CD14-positive monocyte (primary cell): ENCODE results near the gene TMEM240. TPM values are rescaled to one million over a fixed set of nuclear protein-coding genes. Genes with fewer than 3 reads are reported as not detected.

Experiments used
- DNase-seq, 3 donors: peaks; one replicate each; pipeline ENCODE4 v3.0.0-alpha.2; 2011 to 2022
- H2AFZ ChIP-seq: 2 replicates; pipeline ENCODE4 v1.6.0; 2012; ENCODE audit warnings: mild to moderate bottlenecking, low read depth, low read length, inconsistent platforms; ENCODE audit not compliant: insufficient read depth, poor library complexity, severe bottlenecking
- H3K27ac ChIP-seq, 2 donors: 1 replicate in 1 of 2; 2 replicates in 1 of 2; pipeline ENCODE4 v1.5.1; 2012 to 2013; ENCODE audit warnings: low read length in 2 of 2, control low read depth in 1 of 2, inconsistent platforms in 1 of 2, low read depth in 1 of 2, mild to moderate bottlenecking in 1 of 2
- H3K27me3 ChIP-seq, 2 donors: one replicate each; pipeline versions ENCODE4 v1.6.0 to v1.6.1; 2011 to 2013; ENCODE audit warnings: low read length in 2 of 2; ENCODE audit not compliant: control insufficient read depth in 2 of 2, insufficient read depth in 2 of 2
- H3K36me3 ChIP-seq, 2 donors: replicated peaks in 1 of 2; 1 replicate in 1 of 2; 2 replicates in 1 of 2; pipeline versions ENCODE4 v1.5.1 to v1.6.1; 2012 to 2013; ENCODE audit warnings: low read length in 2 of 2, control low read depth in 1 of 2, inconsistent platforms in 1 of 2, mild to moderate bottlenecking in 1 of 2; ENCODE audit not compliant: insufficient read depth in 2 of 2, control insufficient read depth in 1 of 2
- H3K4me1 ChIP-seq, 2 donors: 1 replicate in 1 of 2; 2 replicates in 1 of 2; pipeline versions ENCODE4 v1.5.1 to v1.6.1; 2012 to 2013; ENCODE audit warnings: low read length in 2 of 2, control low read depth in 1 of 2, inconsistent platforms in 1 of 2, mild to moderate bottlenecking in 1 of 2, moderate library complexity in 1 of 2; ENCODE audit not compliant: insufficient read depth in 2 of 2, control insufficient read depth in 1 of 2
- H3K4me2 ChIP-seq: replicated peaks from 2 replicates; pipeline ENCODE3; 2012; ENCODE audit warnings: low read length, moderate library complexity, mild to moderate bottlenecking; ENCODE audit not compliant: poor library complexity, severe bottlenecking; ENCODE audit errors: extremely low read depth
- H3K4me3 ChIP-seq, 3 experiments: fragments of 200-600 bp in 1 of 3; sonication (generic) in 1 of 3; replicated peaks in 1 of 3; 1 replicate in 2 of 3; 2 replicates in 1 of 3; pipeline ENCODE4 v1.5.1; 2011 to 2013; ENCODE audit warnings: low read length in 3 of 3, mild to moderate bottlenecking in 3 of 3, control low read depth in 2 of 3, low read depth in 2 of 3, inconsistent platforms in 1 of 3, moderate library complexity in 1 of 3
- H3K79me2 ChIP-seq: 2 replicates; pipeline ENCODE4 v1.6.0; 2012; ENCODE audit warnings: mild to moderate bottlenecking, control low read depth, inconsistent platforms, low read length, moderate library complexity; ENCODE audit not compliant: insufficient read depth
- H3K9ac ChIP-seq: 2 replicates; pipeline ENCODE4 v1.6.0; 2017; ENCODE audit warnings: low read length, mild to moderate bottlenecking; ENCODE audit not compliant: insufficient read depth, poor library complexity, severe bottlenecking
- H3K9me3 ChIP-seq, 2 donors: replicated peaks in 1 of 2; 1 replicate in 1 of 2; 2 replicates in 1 of 2; pipeline versions ENCODE4 v1.5.1 to v1.6.1; 2012 to 2013; ENCODE audit warnings: low read length in 2 of 2, control low read depth in 1 of 2; ENCODE audit not compliant: control insufficient read depth in 1 of 2, insufficient read depth in 1 of 2
- H4K20me1 ChIP-seq: 2 replicates; pipeline ENCODE4 v1.6.0; 2012; ENCODE audit warnings: mild to moderate bottlenecking, low read length, control low read depth, moderate library complexity; ENCODE audit not compliant: insufficient read depth
- H3K27ac Mint-ChIP-seq, 7 donors: one replicate each; pipeline ENCODE4 v1.8.0; 2020; ENCODE audit warnings: mild to moderate bottlenecking in 7 of 7, mixed read lengths in 7 of 7, moderate library complexity in 6 of 7, inconsistent platforms in 2 of 7
- H3K27me3 Mint-ChIP-seq, 3 donors: one replicate each; pipeline ENCODE4 v1.8.0; 2021 to 2022; ENCODE audit warnings: low read depth in 3 of 3, mild to moderate bottlenecking in 3 of 3, mixed read lengths in 3 of 3, moderate library complexity in 3 of 3, inconsistent platforms in 1 of 3
- H3K36me3 Mint-ChIP-seq, 2 donors: one replicate each; pipeline ENCODE4 v1.8.0; 2020; ENCODE audit warnings: mixed read lengths in 2 of 2, inconsistent platforms in 1 of 2, mild to moderate bottlenecking in 1 of 2
- H3K4me1 Mint-ChIP-seq: one replicate; pipeline ENCODE4 v1.8.0; 2020; ENCODE audit warnings: mild to moderate bottlenecking, mixed read lengths
- H3K4me3 Mint-ChIP-seq, 2 donors: one replicate each; pipeline ENCODE4 v1.8.0; 2020; ENCODE audit warnings: mild to moderate bottlenecking in 2 of 2, mixed read lengths in 2 of 2, moderate library complexity in 1 of 2
- H3K9me3 Mint-ChIP-seq, 7 donors: one replicate each; pipeline ENCODE4 v1.8.0; 2020 to 2022; ENCODE audit warnings: mixed read lengths in 7 of 7, mild to moderate bottlenecking in 6 of 7, moderate library complexity in 6 of 7, inconsistent platforms in 2 of 7
- WGBS: methylation state at CpG from one replicate; pipeline ENCODE4 v1.1.5; 2013; ENCODE audit warnings: missing lambda C conversion rate; ENCODE audit not compliant: insufficient coverage; 5-methylcytosine and 5-hydroxymethylcytosine counted together
- intact Hi-C, 2 donors: fragments of 100-400 bp; cut with micrococcal nuclease; formaldehyde crosslinking; loops; one replicate each; pipeline versions ENCODE4 v1.15.0 to v1.15.1; 2023
- polyA plus RNA-seq, 3 donors: library from polyadenylated mRNA; depleted of rRNA in 1 of 3; unstranded in 2 of 3; stranded (reverse) in 1 of 3; fragments of 300-500 nt in 2 of 3; fragments of >200 nt in 1 of 3; fragmentation: Illumina TruSeq in 2 of 3; gene quantifications; 1 replicate in 2 of 3; 2 replicates in 1 of 3; pipeline ENCODE4 v1.2.3, GENCODE V29; 2012 to 2021
- TF ChIP-seq, protein P1 (sequence below): fragments of 200-600 bp; IDR thresholded peaks from one replicate; pipeline ENCODE4 v1.8.0; 2022; ENCODE audit warnings: antibody characterized with exemption, mild to moderate bottlenecking

The TMEM240 gene
- polyA plus RNA-seq, 3 donors, result not detected

- DNase-seq, result no peak
- no peaks in the 10 kb centered on the region for H3K9me3 ChIP-seq
- H3K27ac ChIP-seq, result no peak overlapping the region
- H3K9ac ChIP-seq, result no peak overlapping the region
- TF ChIP-seq, protein P1, sequence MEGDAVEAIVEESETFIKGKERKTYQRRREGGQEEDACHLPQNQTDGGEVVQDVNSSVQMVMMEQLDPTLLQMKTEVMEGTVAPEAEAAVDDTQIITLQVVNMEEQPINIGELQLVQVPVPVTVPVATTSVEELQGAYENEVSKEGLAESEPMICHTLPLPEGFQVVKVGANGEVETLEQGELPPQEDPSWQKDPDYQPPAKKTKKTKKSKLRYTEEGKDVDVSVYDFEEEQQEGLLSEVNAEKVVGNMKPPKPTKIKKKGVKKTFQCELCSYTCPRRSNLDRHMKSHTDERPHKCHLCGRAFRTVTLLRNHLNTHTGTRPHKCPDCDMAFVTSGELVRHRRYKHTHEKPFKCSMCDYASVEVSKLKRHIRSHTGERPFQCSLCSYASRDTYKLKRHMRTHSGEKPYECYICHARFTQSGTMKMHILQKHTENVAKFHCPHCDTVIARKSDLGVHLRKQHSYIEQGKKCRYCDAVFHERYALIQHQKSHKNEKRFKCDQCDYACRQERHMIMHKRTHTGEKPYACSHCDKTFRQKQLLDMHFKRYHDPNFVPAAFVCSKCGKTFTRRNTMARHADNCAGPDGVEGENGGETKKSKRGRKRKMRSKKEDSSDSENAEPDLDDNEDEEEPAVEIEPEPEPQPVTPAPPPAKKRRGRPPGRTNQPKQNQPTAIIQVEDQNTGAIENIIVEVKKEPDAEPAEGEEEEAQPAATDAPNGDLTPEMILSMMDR, result no peak
- H3K27ac Mint-ChIP-seq, result peak overlapping the region in 2 of 7 donors; percentile 37 to 60
- H3K4me1 Mint-ChIP-seq, result peaks cover 2% of the 10 kb centered on the region
- H3K36me3 Mint-ChIP-seq, result peaks cover 17 to 35% of the 10 kb centered on the region in 2 donors
- intact Hi-C loops, result no loop called here
- peaks cover 0 to 1% (median 0%) of the 10 kb centered on the region in 3 donors for H3K27me3 Mint-ChIP-seq
- H3K4me2 ChIP-seq, result no peak overlapping the region
- no peaks in the 10 kb centered on the region for H3K27me3 ChIP-seq
- peaks cover 12 to 21% of the 10 kb centered on the region in 2 donors for H3K36me3 ChIP-seq
- 98% methylated on average over 6 of the region's 6 CpGs for WGBS
- H3K79me2 ChIP-seq, result peaks cover 27% of the 10 kb centered on the region
- H3K4me1 ChIP-seq, result no peaks in the 10 kb centered on the region
- H3K9me3 Mint-ChIP-seq, result peaks cover 0 to 1% (median 0%) of the 10 kb centered on the region in 7 donors
- no peak overlapping the region for H3K4me3 Mint-ChIP-seq
- peaks cover 87% of the 10 kb centered on the region for H4K20me1 ChIP-seq
- no peak overlapping the region for H2AFZ ChIP-seq
- H3K4me3 ChIP-seq, result no peak overlapping the region
Observed at GRCh38 chr1:1556505-1556904, 16.1 kb upstream of the TMEM240 start.

- DNase-seq, result peak in 1 of 3 donors; percentile 7
- Histone ChIP-seq H2AFZ (no peak overlapping the region), H4K20me1 (peaks cover 89% of the 10 kb centered on the region), H3K9me3 (no peaks in the 10 kb centered on the region), H3K36me3 (peaks cover 2 to 9% of the 10 kb centered on the region in 2 donors), H3K27ac (no peak overlapping the region), H3K4me1 (no peaks in the 10 kb centered on the region), H3K9ac (no peak overlapping the region), H3K4me2 (no peak overlapping the region), H3K4me3 (no peak overlapping the region), H3K27me3 (no peaks in the 10 kb centered on the region), H3K79me2 (peaks cover 25% of the 10 kb centered on the region)
- Mint-ChIP-seq H3K4me3 (no peak overlapping the region), H3K27ac (peak overlapping the region in 3 of 7 donors; percentile 41 to 70 (median 50)), H3K4me1 (peaks cover 2% of the 10 kb centered on the region), H3K27me3 (peaks cover 0 to 1% (median 0%) of the 10 kb centered on the region in 3 donors), H3K9me3 (peaks cover 0 to 1% (median 0%) of the 10 kb centered on the region in 7 donors), H3K36me3 (peaks cover 11 to 25% of the 10 kb centered on the region in 2 donors)
- intact Hi-C loops, result no loop called here
- WGBS, result 95% methylated on average over 28 of the region's 31 CpGs
- TF ChIP-seq, protein P1, result no peak
Observed at GRCh38 chr1:1554926-1555915, 14.8 kb upstream of the TMEM240 start.
